ENCODE measurements around the gene SYT3. TPM values are rescaled to one million over a fixed set of nuclear protein-coding genes. Genes with fewer than 3 reads are reported as not detected.

Gene SYT3
- polyA plus RNA-seq, 3 donors = not detected

- intact Hi-C loops (cut with micrococcal nuclease) = no loop called here
- Histone ChIP-seq H4K20me1 (ENCODE audit: insufficient read depth, low read length) (no peaks in the 10 kb centered on the region), H3K4me3 (replicated peaks in 1 of 3; ENCODE audit: low read depth in 2 of 3, low read length in 3 of 3) (no peak overlapping the region), H3K27ac (ENCODE audit: low read depth in 1 of 2, low read length in 2 of 2) (no peak overlapping the region), H3K4me2 (replicated peaks; ENCODE audit: extremely low read depth, low read length, poor library complexity, severe bottlenecking) (no peak overlapping the region), H3K79me2 (ENCODE audit: insufficient read depth, low read length) (no peaks in the 10 kb centered on the region), H3K27me3 (ENCODE audit: control insufficient read depth in 2 of 2, insufficient read depth in 2 of 2, low read length in 2 of 2) (peaks cover 8 to 20% of the 10 kb centered on the region in 2 donors), H3K9me3 (replicated peaks in 1 of 2; ENCODE audit: control insufficient read depth in 1 of 2, insufficient read depth in 1 of 2, low read length in 2 of 2) (peaks cover 0 to 2% of the 10 kb centered on the region in 2 donors), H3K36me3 (replicated peaks in 1 of 2; ENCODE audit: control insufficient read depth in 1 of 2, insufficient read depth in 2 of 2, low read length in 2 of 2) (no peaks in the 10 kb centered on the region), H3K9ac (ENCODE audit: insufficient read depth, low read length, poor library complexity, severe bottlenecking) (no peak overlapping the region), H3K4me1 (ENCODE audit: control insufficient read depth in 1 of 2, insufficient read depth in 2 of 2, low read length in 2 of 2) (peaks cover under 1 to 4% of the 10 kb centered on the region in 2 donors), H2AFZ (ENCODE audit: insufficient read depth, low read depth, low read length, poor library complexity, severe bottlenecking) (no peak overlapping the region)
- Mint-ChIP-seq H3K27ac (no peak overlapping the region), H3K36me3 (no peaks in the 10 kb centered on the region), H3K27me3 (ENCODE audit: low read depth in 3 of 3) (peaks cover 14 to 29% (median 18%) of the 10 kb centered on the region in 3 donors), H3K9me3 (peaks cover 0 to 1% (median 0%) of the 10 kb centered on the region in 7 donors), H3K4me1 (no peaks in the 10 kb centered on the region), H3K4me3 (no peak overlapping the region)
- no peak for TF ChIP-seq CTCF (IDR thresholded peaks at IDR 0.05)
- 58% methylated on average over 1 of the region's 1 CpG for WGBS (ENCODE audit: insufficient coverage)
- no peak for DNase-seq
Measured at GRCh38 chr19:50644315-50644915, 4.7 kb upstream of the SYT3 start.

GRCh38 chr19:50640368-50640767 lies 687 bp upstream of the SYT3 start:
- H3K9me3 Mint-ChIP-seq = peaks cover 0 to 17% (median 7%) of the 10 kb centered on the region in 7 donors
- H3K9ac ChIP-seq (ENCODE audit: insufficient read depth, low read length, poor library complexity, severe bottlenecking) = no peak overlapping the region
- no peak for DNase-seq
- H3K27me3 ChIP-seq (ENCODE audit: control insufficient read depth in 2 of 2, insufficient read depth in 2 of 2, low read length in 2 of 2) = peaks cover 26 to 46% of the 10 kb centered on the region in 2 donors
- intact Hi-C loops (cut with micrococcal nuclease) = no loop called here
- H3K79me2 ChIP-seq (ENCODE audit: insufficient read depth, low read length) = no peaks in the 10 kb centered on the region
- peaks cover 2% of the 10 kb centered on the region for H3K4me1 Mint-ChIP-seq
- H3K4me2 ChIP-seq (replicated peaks; ENCODE audit: extremely low read depth, low read length, poor library complexity, severe bottlenecking) = no peak overlapping the region
- no peak overlapping the region for H3K27ac Mint-ChIP-seq
- H3K36me3 Mint-ChIP-seq = peaks cover 0 to 4% of the 10 kb centered on the region in 2 donors
- no peak for TF ChIP-seq CTCF (IDR thresholded peaks at IDR 0.05)
- peak overlapping the region in 1 of 2 donors; percentile 50 for H3K4me3 Mint-ChIP-seq
- H3K9me3 ChIP-seq (replicated peaks in 1 of 2; ENCODE audit: control insufficient read depth in 1 of 2, insufficient read depth in 1 of 2, low read length in 2 of 2) = peaks cover 13 to 14% of the 10 kb centered on the region in 2 donors
- no peaks in the 10 kb centered on the region for H3K36me3 ChIP-seq (replicated peaks in 1 of 2; ENCODE audit: control insufficient read depth in 1 of 2, insufficient read depth in 2 of 2, low read length in 2 of 2)
- H3K27me3 Mint-ChIP-seq (ENCODE audit: low read depth in 3 of 3) = peaks cover 36 to 54% (median 43%) of the 10 kb centered on the region in 3 donors
- H3K27ac ChIP-seq (ENCODE audit: low read depth in 1 of 2, low read length in 2 of 2) = no peak overlapping the region
- peaks cover 2 to 7% of the 10 kb centered on the region in 2 donors for H3K4me1 ChIP-seq (ENCODE audit: control insufficient read depth in 1 of 2, insufficient read depth in 2 of 2, low read length in 2 of 2)
- no peak overlapping the region for H2AFZ ChIP-seq (ENCODE audit: insufficient read depth, low read depth, low read length, poor library complexity, severe bottlenecking)
- WGBS (ENCODE audit: insufficient coverage) = no CpG with 5 or more reads among the region's 2 CpGs
- H3K4me3 ChIP-seq (replicated peaks in 1 of 3; ENCODE audit: low read depth in 2 of 3, low read length in 3 of 3) = no peak overlapping the region
- no peaks in the 10 kb centered on the region for H4K20me1 ChIP-seq (ENCODE audit: insufficient read depth, low read length)
